CD4-positive, alpha-beta T cell treated with Interleukin-6 at 100 ng/mL for 8 hours (primary cell): Measurements from ENCODE around the gene FGFR1OP2.
"Not testable (repeated sequence)": the region's sequence is repeated elsewhere in the genome, so short reads cannot be mapped to it uniquely, and the experiment has no call there.

ENCODE experiments used
- DNase-seq: peaks from one replicate; pipeline ENCODE4 v3.0.0-alpha.2; 2020; ENCODE audit warnings: mixed read lengths, low spot score

FGFR1OP2 gene

DNA sequence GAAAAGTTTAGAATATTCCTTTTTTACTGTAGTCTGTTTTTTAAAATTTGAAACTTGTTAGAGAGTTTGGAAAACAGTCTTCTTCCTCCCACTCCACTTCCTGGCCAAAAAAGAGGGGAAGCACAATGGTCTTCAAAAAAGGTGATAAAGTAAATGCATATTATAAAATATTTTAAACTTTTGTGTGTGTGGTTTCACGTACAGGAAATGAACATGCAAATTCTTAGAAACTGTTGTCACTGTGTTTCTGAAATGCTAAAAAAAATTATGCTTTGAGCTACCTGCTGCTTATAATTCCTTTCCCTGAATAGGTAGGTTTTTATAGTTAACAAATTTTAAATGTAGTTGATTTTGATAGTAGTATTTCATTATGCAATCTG lies 2.9 kb downstream of the FGFR1OP2 start:
- peak; percentile 11 for DNase-seq

DNA sequence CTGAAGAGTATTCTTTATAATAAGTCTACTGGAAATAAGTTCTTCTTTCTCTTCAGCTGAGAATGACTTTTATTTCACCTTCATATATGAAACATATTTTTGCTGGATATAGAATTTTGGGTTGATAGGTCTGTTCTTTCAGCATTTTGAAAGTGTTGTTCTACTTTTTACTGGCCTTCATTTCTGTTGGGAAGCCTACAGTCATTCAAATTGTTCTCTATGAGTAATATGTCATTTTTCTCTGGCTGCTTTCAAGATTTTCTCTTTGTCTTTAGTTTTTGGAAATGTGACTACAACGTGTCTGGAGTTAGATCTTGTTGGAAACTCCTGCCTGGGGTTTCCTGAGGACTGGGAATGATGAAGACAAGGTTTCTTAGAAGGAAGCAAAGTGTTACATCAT lies 10.0 kb downstream of the FGFR1OP2 start:
- no peak for DNase-seq

DNA sequence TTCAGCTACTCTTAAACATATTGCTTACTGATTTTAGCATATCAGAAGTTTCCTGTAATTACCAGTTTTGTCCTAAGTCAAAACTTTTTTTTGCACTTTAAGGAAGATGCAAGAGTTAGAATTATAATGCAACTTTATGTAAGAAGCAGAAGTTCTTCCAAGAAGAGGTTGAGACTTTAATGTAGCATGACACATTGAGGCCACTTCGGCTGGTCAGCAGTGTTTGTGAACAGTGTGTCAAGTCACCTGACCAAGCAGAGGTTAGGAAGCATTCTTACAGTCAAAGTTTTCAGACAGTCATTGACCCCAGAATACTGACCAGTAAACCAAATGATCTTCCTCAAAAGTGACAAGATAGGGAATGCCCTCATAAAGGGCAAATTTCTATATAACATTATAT lies 15.2 kb downstream of the FGFR1OP2 start:
- no peak for DNase-seq

DNA sequence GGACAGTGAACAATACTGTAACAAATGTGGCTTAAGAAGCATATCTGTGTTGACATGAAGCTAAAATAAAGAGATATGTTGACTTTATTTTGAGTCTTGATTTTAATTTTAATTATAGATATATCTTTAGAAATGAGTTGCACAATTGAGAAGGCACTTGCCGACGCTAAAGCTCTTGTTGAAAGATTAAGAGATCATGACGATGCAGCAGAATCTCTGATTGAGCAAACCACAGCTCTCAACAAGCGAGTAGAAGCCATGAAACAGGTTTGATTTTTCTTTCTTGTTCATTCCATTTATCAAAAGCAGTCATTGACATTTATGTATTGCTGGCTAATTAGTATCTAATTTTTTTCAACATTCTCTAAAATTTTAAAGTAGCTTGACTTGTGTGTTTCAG lies 15.8 kb downstream of the FGFR1OP2 start:
- no peak for DNase-seq

DNA sequence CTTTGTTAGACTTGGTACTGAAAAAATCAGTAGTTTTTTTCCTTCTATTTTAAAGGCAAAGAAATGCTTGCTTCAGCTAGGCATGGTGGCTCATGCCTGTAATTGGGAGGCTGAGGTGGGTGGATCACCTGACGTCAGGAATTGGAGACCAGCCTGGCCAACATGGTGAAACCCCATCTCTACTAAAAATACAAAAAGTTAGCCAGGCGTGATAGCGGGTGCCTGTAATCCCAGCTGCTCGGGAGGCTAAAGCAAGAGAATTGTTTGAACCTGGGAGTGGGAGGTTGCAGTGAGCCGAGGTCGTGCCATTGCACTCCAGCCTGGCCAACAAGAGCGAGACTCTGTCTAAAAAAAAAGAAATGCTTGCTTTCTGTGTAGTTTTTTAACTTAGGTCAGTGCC lies 23.1 kb downstream of the FGFR1OP2 start:
- not testable (repeated sequence) for DNase-seq

GRCh38 chr12:26961803-26962202 lies 23.5 kb downstream of the FGFR1OP2 start:
- no peak for DNase-seq

- DNase-seq = no peak
Measured at GRCh38 chr12:26963413-26963812, 25.1 kb downstream of the FGFR1OP2 start.

GRCh38 chr12:26966842-26967241 lies 28.6 kb downstream of the FGFR1OP2 start:
- no peak for DNase-seq

DNA sequence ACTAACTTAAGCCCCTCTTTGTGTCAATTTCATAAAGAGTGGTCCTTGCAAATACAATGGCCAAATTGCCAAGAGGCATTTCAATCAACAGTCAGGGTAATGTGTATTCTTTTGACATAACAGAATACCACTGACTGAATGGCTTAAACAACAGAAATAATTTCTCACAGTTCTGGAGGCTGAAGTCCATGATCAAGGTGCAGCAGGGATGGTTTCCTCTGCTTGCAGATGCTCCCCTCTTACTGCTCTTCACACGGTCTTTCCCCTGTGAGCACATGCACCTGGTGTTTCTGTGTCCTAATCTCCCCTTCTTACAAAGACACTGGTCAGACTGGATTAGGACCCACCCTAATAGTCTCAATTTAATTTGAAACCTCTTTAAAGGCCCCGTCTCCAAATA lies 31.9 kb downstream of the FGFR1OP2 start:
- DNase-seq = no peak

GRCh38 chr12:26971963-26972362 lies 33.7 kb downstream of the FGFR1OP2 start:
- peak; percentile 58 for DNase-seq

- no peak for DNase-seq
Measured at GRCh38 chr12:26976687-26977086, 38.4 kb downstream of the FGFR1OP2 start.

DNA sequence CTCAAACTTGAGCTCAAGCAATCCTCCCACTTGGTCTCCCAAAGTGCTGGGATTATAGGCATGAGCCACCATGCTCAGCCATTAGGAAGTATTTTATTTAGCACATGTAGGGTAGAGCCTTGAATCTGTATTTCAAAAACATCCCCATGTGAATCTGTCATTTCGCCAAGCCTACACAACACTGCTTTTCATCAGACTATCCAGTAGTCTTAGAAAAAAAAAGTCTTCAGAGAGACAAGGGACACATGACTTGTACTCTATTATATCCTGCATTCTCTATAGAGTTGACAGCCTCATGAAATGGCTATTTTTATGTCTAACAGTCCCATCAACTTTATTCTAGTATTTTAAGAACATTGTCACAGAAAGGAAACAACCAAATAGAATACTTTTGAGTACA lies 40.5 kb downstream of the FGFR1OP2 start:
- no peak for DNase-seq

GRCh38 chr12:26979733-26980132 lies 41.5 kb downstream of the FGFR1OP2 start:
- DNase-seq = no peak

DNA sequence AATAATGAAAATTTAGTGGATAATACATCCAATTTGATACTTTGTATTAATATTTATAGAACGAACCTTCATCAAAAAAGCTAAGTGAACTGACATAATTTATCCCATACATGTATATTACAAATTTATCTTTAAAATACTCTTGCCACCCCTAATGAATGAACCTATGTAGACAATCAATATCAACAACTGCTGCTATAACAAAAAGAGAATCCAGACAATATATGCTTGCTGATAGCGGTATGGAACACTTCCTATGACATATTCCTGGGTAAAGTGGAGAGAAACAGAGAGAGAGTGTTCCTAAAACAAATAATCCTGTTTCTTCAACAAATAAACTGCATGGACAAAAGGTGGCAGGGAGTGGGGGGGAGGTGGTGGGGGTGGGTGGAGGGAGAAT lies 44.6 kb downstream of the FGFR1OP2 start:
- no peak for DNase-seq

GRCh38 chr12:26987634-26988424 lies 49.6 kb downstream of the FGFR1OP2 start:
- DNase-seq = no peak

GRCh38 chr12:26988703-26989102 lies 50.4 kb downstream of the FGFR1OP2 start:
- no peak for DNase-seq

DNA sequence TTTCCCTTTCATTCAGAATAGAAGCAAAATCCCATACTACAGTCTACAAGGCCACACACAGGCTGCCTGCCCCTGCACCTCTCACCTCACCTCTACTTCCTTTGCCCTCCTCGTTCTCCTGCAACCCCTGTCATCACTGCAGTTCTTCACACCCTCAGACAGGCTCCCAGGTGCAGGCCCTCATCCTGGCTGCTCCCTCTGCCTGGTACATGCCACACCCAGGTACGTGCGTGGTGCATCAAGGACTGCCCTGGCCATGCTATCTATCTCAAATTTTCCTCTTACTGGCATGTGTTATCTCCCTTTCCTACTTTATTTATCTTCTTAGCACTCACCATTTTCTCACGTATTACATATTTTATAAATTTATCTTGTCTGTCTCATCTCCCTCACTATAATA lies 51.6 kb downstream of the FGFR1OP2 start:
- no peak for DNase-seq

- DNase-seq = no peak
Measured at GRCh38 chr12:26991826-26992225, 53.6 kb downstream of the FGFR1OP2 start.

- DNase-seq = no peak
Measured at GRCh38 chr12:26994109-26994508, 55.8 kb downstream of the FGFR1OP2 start.

- no peak for DNase-seq
Measured at GRCh38 chr12:26995706-26996105, 57.4 kb downstream of the FGFR1OP2 start.

GRCh38 chr12:26997003-26997402 lies 58.7 kb downstream of the FGFR1OP2 start:
- DNase-seq = no peak

DNA sequence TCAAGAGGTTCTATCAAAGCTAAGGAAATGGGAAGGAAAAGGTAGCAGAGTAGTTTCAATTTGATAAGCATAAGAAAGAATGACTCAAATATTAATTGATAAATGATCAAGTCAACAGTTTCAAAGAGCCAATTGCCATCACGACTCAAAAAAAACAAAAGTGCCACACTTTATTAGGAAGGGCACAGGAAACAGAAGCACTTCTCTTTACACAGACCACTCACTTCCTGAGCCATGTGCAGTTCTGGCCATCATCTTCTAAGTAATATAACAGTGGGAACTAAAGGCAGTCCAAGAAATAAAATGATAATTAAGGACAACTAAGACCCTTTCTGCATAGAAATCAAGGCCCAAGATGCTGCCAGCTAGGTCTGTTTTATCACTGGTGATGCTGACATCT lies 62.7 kb downstream of the FGFR1OP2 start:
- no peak for DNase-seq

DNA sequence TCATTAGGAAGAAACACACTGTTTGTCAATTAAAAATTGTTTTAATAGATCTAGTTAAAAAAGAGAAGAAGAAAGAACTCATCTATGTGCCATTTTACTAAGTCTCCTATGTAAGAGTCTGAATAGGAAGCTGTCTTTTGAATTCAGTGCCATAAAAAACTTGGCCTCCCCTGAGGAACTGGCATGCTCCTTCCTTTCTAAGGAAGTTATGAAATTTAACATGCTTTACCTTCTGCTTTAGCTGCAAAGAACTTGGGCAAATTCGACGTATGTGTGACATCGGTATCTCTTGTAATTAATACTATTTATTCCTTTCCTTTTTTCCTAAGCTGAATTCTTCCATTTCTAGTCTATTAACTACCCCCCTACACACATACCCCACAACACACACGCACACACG lies 63.4 kb downstream of the FGFR1OP2 start:
- no peak for DNase-seq

- no peak for DNase-seq
Measured at GRCh38 chr12:27002141-27002540, 63.9 kb downstream of the FGFR1OP2 start.
